Endodermal cell (in vitro differentiated cells): ENCODE data around the gene KRT16. TPM values are rescaled to one million over a fixed set of nuclear protein-coding genes. Genes with fewer than 3 reads are reported as not detected.

Source experiments
- DNase-seq: peaks from one replicate; pipeline ENCODE4 v3.0.0-alpha.2; 2017
- H3K27ac ChIP-seq: 2 replicates; pipeline ENCODE4 v1.5.1; 2013; ENCODE audit warnings: mild to moderate bottlenecking, low read depth, low read length, moderate library complexity
- H3K27me3 ChIP-seq: 2 replicates; pipeline ENCODE4 v1.6.1; 2013; ENCODE audit warnings: mild to moderate bottlenecking, low read length, moderate library complexity; ENCODE audit not compliant: insufficient read depth, control insufficient read depth, poor library complexity, severe bottlenecking
- H3K36me3 ChIP-seq: 2 replicates; pipeline ENCODE4 v1.7.0; 2013; ENCODE audit warnings: mild to moderate bottlenecking, low read length, moderate library complexity; ENCODE audit not compliant: control insufficient read depth, insufficient read depth
- H3K4me1 ChIP-seq: one replicate; pipeline ENCODE4 v1.7.0; 2013; ENCODE audit warnings: low read length; ENCODE audit not compliant: control insufficient read depth, insufficient read depth
- H3K4me3 ChIP-seq: 2 replicates; pipeline ENCODE4 v1.5.1; 2013; ENCODE audit warnings: mild to moderate bottlenecking, low read length, moderate library complexity
- H3K9ac ChIP-seq: 2 replicates; pipeline ENCODE4 v1.6.1; 2013; ENCODE audit warnings: mild to moderate bottlenecking, low read length, moderate library complexity; ENCODE audit not compliant: poor library complexity, severe bottlenecking; ENCODE audit errors: extremely low read depth
- H3K9me3 ChIP-seq: 2 replicates; pipeline ENCODE4 v1.6.1; 2013; ENCODE audit warnings: mild to moderate bottlenecking, low read length, moderate library complexity; ENCODE audit not compliant: control insufficient read depth
- H3K27ac Mint-ChIP-seq: 2 replicates; pipeline ENCODE4 v1.8.0; 2020; ENCODE audit warnings: mixed read lengths
- H3K27me3 Mint-ChIP-seq: 2 replicates; pipeline ENCODE4 v1.8.0; 2021; ENCODE audit warnings: mild to moderate bottlenecking, mixed read lengths; ENCODE audit not compliant: insufficient read depth
- H3K36me3 Mint-ChIP-seq: 2 replicates; pipeline ENCODE4 v1.8.0; 2020; ENCODE audit warnings: low read depth, mixed read lengths
- H3K4me1 Mint-ChIP-seq: 2 replicates; pipeline ENCODE4 v1.8.0; 2020; ENCODE audit warnings: mixed read lengths
- H3K4me3 Mint-ChIP-seq: 2 replicates; pipeline ENCODE4 v1.8.0; 2020; ENCODE audit warnings: mild to moderate bottlenecking, moderate library complexity, mixed read lengths
- H3K9me3 Mint-ChIP-seq: 2 replicates; pipeline ENCODE4 v1.8.0; 2020; ENCODE audit warnings: mild to moderate bottlenecking, mixed read lengths
- WGBS, 2 experiments: methylation state at CpG; one replicate each; pipeline versions ENCODE4 v1.1.5 to v1.1.7; 2013; ENCODE audit warnings: missing lambda C conversion rate in 2 of 2, mixed read lengths in 1 of 2; ENCODE audit not compliant: insufficient coverage in 1 of 2, insufficient read length in 1 of 2; 5-methylcytosine and 5-hydroxymethylcytosine counted together
- total RNA-seq, 2 donors: library from RNA; stranded (reverse); fragmentation: NEBNext Ultra II Directional in 1 of 2; extraction: Animal tissue kit (Norgen Biotek cat#: 25700) in 1 of 2; gene quantifications; 2 replicates in 1 of 2; 3 replicates in 1 of 2; pipeline ENCODE4 v1.2.1, GENCODE V29; 2021
- TF ChIP-seq, protein P1 (sequence below): fragments of 200-600 bp; sonication (generic); conservative IDR thresholded peaks from 2 replicates; pipeline ENCODE4 v1.5.0; 2021; ENCODE audit warnings: antibody characterized with exemption, mild to moderate bottlenecking

The KRT16 gene
- total RNA-seq, 2 donors from 2014 or later, result not detected

DNA sequence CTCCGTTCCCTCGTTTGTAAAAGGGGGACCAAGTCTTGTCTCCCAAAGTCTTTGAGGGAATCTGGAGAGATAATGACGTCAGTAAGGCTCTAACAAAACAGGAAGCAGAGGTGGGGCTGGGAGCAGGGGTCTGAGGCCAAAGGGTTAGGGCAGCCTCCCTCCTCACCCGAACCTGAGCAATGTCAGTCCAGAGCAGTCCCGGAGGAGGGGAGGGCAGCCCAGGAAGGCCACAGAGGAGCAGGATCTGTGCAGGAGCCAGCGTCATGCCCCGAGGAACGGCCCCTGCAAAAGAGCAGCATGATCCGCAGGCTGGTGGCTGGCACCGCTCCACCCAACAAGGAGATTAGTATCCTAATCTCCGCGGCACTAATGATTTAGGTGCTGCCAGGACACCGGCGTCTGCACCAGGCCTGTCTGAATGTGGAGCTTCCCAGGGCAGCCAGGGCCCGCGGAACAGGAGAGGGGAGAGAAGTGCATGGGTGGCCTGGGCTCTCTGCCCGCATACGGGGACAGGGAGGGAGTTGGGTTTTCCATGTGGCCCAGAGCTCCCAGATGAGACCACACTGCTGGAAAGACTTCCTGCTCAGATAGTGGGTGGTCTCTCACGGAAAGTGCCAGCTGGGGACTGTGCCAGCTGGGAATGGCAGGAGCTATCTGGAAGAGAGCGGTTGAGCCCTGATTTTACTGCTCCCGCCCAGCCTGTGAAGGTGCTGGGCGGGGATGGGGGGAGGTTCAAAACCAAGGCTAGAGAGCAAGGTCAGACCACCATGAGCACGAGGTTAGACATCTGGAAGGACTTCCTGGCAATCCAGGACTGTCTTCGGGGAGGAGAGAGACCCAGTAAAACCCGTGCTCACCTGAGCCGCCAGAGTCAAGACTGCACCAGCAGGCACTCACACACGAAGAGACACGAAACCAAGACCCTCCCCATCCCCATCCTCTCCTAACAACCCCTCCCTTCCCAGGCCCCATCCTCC is 22.8 kb upstream of the KRT16 start:
- 84 to 88% methylated on average over 19 to 28 of the region's 28 CpGs for WGBS, 2 experiments
- H3K9me3 Mint-ChIP-seq, result no peaks in the 10 kb centered on the region
- no peaks in the 10 kb centered on the region for H3K9me3 ChIP-seq
- peak; percentile 78 for DNase-seq
- H3K36me3 Mint-ChIP-seq, result no peaks in the 10 kb centered on the region
- H3K4me3 ChIP-seq, result no peak overlapping the region
- H3K27ac ChIP-seq, result peak overlapping the region; percentile 32
- no peaks in the 10 kb centered on the region for H3K27me3 Mint-ChIP-seq
- peaks cover 10% of the 10 kb centered on the region for H3K4me1 Mint-ChIP-seq
- peak overlapping the region; percentile 64 for H3K27ac Mint-ChIP-seq
- H3K36me3 ChIP-seq, result no peaks in the 10 kb centered on the region
- no peak overlapping the region for H3K4me3 Mint-ChIP-seq
- no peaks in the 10 kb centered on the region for H3K27me3 ChIP-seq
- H3K9ac ChIP-seq, result no peak overlapping the region
- TF ChIP-seq, protein P1, sequence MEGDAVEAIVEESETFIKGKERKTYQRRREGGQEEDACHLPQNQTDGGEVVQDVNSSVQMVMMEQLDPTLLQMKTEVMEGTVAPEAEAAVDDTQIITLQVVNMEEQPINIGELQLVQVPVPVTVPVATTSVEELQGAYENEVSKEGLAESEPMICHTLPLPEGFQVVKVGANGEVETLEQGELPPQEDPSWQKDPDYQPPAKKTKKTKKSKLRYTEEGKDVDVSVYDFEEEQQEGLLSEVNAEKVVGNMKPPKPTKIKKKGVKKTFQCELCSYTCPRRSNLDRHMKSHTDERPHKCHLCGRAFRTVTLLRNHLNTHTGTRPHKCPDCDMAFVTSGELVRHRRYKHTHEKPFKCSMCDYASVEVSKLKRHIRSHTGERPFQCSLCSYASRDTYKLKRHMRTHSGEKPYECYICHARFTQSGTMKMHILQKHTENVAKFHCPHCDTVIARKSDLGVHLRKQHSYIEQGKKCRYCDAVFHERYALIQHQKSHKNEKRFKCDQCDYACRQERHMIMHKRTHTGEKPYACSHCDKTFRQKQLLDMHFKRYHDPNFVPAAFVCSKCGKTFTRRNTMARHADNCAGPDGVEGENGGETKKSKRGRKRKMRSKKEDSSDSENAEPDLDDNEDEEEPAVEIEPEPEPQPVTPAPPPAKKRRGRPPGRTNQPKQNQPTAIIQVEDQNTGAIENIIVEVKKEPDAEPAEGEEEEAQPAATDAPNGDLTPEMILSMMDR, result no peak
- H3K4me1 ChIP-seq, result no peaks in the 10 kb centered on the region

DNA sequence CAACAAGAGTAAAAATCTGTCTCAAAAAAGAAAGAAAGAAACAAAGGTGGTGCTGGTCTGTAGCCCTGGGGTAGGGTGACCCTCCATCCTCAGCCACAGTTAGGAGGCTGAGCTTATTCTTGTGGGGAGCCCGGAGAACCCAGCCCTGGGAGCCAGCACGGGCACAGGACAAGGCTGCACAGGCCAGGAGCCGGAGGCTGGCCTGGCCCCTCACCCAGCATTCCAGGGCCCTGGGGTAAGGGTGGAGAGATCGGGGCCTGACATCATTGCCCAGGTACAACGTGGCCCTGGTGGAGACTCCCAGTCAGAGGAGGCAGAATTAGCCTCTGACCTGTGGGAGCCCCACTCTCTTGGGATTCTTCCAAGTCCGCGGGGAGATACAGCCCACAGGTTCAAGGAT is 22.1 kb upstream of the KRT16 start:
- Mint-ChIP-seq H3K27ac (peak overlapping the region; percentile 64), H3K4me1 (peaks cover 10% of the 10 kb centered on the region), H3K27me3 (no peaks in the 10 kb centered on the region), H3K9me3 (no peaks in the 10 kb centered on the region), H3K36me3 (no peaks in the 10 kb centered on the region), H3K4me3 (no peak overlapping the region)
- DNase-seq, result no peak
- Histone ChIP-seq H3K9me3 (no peaks in the 10 kb centered on the region), H3K4me3 (no peak overlapping the region), H3K36me3 (no peaks in the 10 kb centered on the region), H3K27me3 (no peaks in the 10 kb centered on the region), H3K9ac (no peak overlapping the region), H3K27ac (peak overlapping the region; percentile 32), H3K4me1 (no peaks in the 10 kb centered on the region)
- TF ChIP-seq, protein P1, result no peak
- WGBS, 2 experiments, result 77 to 87% methylated on average over 3 to 7 of the region's 7 CpGs

DNA sequence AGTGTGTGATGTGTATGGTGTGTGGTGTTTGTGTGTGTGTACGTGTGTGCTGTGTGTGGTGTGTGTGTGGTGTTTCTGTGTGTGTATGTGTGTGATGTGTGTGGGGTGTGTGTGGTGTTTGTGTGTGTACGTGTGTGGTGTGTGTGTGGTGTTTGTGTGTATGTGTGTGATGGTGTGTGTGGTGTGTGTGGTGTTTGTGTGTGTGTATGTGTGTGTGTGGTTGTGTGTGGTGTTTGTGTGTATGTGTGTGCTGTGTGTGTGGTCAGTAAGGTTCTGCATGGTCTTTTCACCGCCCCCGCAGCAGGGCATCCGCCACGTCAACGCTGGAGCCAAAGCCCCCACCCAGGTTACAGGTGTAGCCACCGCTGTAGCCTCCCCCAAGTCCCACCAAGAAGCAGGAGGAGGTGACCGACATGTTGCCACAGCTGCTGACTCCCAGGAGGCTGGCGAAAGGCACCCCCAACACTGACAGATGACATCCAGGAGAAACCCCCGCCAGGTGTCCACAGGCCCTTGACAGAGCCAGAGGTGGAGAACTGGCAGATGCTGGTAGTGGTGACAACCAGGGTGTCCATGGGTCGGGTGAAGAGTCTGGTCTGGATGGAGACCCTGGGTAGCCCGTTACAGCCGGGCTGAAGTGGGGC is 21.1 kb upstream of the KRT16 start:
- Mint-ChIP-seq H3K4me3 (no peak overlapping the region), H3K27me3 (no peaks in the 10 kb centered on the region), H3K9me3 (no peaks in the 10 kb centered on the region), H3K36me3 (no peaks in the 10 kb centered on the region), H3K4me1 (peaks cover 10% of the 10 kb centered on the region), H3K27ac (no peak overlapping the region)
- no peak for DNase-seq
- H3K27me3 ChIP-seq, result no peaks in the 10 kb centered on the region
- no peak overlapping the region for H3K9ac ChIP-seq
- no peak overlapping the region for H3K4me3 ChIP-seq
- 89 to 91% methylated on average over 10 to 14 of the region's 14 CpGs for WGBS, 2 experiments
- H3K9me3 ChIP-seq, result no peaks in the 10 kb centered on the region
- H3K27ac ChIP-seq, result no peak overlapping the region
- TF ChIP-seq, protein P1, result no peak
- no peaks in the 10 kb centered on the region for H3K36me3 ChIP-seq
- no peaks in the 10 kb centered on the region for H3K4me1 ChIP-seq
